KMS-11 (cell line): ENCODE data around the gene TOMM22.

Source experiments
- H2AFZ ChIP-seq: fragments of 200-600 bp; sonication (generic); 2 replicates; pipeline ENCODE4 v1.6.1; 2016; ENCODE audit warnings: antibody characterized with exemption, mixed run types, low read depth
- H3K27ac ChIP-seq: fragments of 200-600 bp; sonication (generic); 2 replicates; pipeline ENCODE4 v1.6.1; 2016; ENCODE audit warnings: mild to moderate bottlenecking, mixed run types
- H3K27me3 ChIP-seq: fragments of 200-600 bp; sonication (generic); 2 replicates; pipeline ENCODE4 v1.6.1; 2017; ENCODE audit warnings: mild to moderate bottlenecking, low read depth, mixed run types, moderate library complexity; ENCODE audit not compliant: insufficient read depth
- H3K36me3 ChIP-seq: fragments of 200-600 bp; sonication (generic); 2 replicates; pipeline ENCODE4 v1.6.1; 2017; ENCODE audit warnings: mild to moderate bottlenecking, mixed run types; ENCODE audit not compliant: insufficient read depth
- H3K4me1 ChIP-seq: fragments of 200-600 bp; sonication (generic); 2 replicates; pipeline ENCODE4 v1.6.1; 2016; ENCODE audit warnings: mild to moderate bottlenecking, low read depth, mixed run types; ENCODE audit not compliant: poor library complexity, severe bottlenecking
- H3K4me2 ChIP-seq: fragments of 200-600 bp; sonication (generic); 2 replicates; pipeline ENCODE4 v1.7.0; 2016; ENCODE audit warnings: mild to moderate bottlenecking, mixed run types
- H3K4me3 ChIP-seq: fragments of 200-600 bp; sonication (generic); IDR thresholded peaks from 2 replicates; pipeline ENCODE4 v1.6.1; 2017; ENCODE audit warnings: low read depth, low read length, mixed read lengths; ENCODE audit not compliant: insufficient read depth
- H3K79me2 ChIP-seq: fragments of 200-600 bp; sonication (generic); 2 replicates; pipeline ENCODE4 v1.6.1; 2016; ENCODE audit warnings: low read depth, mixed run types; ENCODE audit not compliant: insufficient read depth
- H3K9ac ChIP-seq: fragments of 200-600 bp; sonication (generic); 2 replicates; pipeline ENCODE4 v1.6.1; 2016; ENCODE audit warnings: mild to moderate bottlenecking, mixed run types
- H4K20me1 ChIP-seq: fragments of 200-600 bp; sonication (generic); 2 replicates; pipeline ENCODE4 v1.6.1; 2016; ENCODE audit warnings: mild to moderate bottlenecking, mixed run types; ENCODE audit not compliant: insufficient read depth
- TF ChIP-seq, protein P1 (sequence below): fragments of 200-600 bp; sonication (generic); conservative IDR thresholded peaks from 2 replicates; pipeline ENCODE4 v1.6.1; 2017; ENCODE audit warnings: low read depth, mild to moderate bottlenecking, antibody characterized with exemption, low read length, moderate library complexity, mixed read lengths

The TOMM22 gene

DNA sequence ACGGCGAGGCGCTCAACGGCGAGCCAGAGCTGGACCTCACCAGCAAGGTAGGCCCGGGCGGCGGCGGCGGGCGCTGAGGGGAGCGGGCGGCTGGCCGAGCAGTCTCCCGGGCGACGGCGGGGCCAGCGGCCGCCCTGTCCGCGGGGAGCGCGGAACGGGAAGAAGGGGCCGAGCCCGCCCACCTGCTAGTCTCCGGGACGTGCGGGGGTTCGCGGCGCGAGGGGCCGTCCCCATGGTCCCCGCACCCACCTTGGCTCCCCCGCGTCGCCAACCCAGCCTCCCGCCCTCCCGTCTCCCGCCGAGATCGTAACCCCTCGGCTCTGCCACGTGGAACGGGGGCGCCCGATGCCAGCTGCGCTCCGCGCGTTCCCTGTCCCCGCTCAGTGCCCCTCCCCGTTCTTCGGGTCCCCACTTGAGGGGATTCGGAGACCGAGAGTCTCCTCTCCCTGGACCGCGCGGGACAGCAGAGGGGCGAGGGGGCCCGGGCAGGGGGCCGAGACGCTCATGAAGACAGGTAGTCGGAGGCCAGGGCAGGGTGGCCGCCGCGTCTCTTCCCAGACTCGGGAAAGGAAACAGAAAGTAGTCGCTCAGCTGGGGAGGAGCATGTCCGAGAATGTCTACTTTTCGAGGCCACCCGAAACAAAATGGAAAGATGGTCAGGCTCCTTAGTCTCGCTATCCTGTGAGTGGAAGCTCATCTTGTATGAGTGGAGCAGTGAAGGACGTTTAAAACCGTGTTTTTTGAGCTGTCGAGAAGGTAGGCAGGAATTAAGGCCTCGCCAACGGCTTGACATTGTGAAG is 24.5 kb downstream of the TOMM22 start:
- Histone ChIP-seq H3K27me3 (no peaks in the 10 kb centered on the region), H3K4me1 (peaks cover 36% of the 10 kb centered on the region), H3K79me2 (peaks cover 52% of the 10 kb centered on the region), H2AFZ (0 out of 2 replicates have a peak overlapping the region, but pooled peaks have one; percentile 7), H3K9ac (peak overlapping the region; percentile 88), H3K4me2 (peak overlapping the region; percentile 82), H3K4me3 (peak overlapping the region; percentile 48), H4K20me1 (peaks cover 4% of the 10 kb centered on the region), H3K27ac (peak overlapping the region; percentile 75), H3K36me3 (0 out of 2 replicates have a peak, but pooled peaks cover 3% of the 10 kb centered on the region)
- TF ChIP-seq, protein P1, sequence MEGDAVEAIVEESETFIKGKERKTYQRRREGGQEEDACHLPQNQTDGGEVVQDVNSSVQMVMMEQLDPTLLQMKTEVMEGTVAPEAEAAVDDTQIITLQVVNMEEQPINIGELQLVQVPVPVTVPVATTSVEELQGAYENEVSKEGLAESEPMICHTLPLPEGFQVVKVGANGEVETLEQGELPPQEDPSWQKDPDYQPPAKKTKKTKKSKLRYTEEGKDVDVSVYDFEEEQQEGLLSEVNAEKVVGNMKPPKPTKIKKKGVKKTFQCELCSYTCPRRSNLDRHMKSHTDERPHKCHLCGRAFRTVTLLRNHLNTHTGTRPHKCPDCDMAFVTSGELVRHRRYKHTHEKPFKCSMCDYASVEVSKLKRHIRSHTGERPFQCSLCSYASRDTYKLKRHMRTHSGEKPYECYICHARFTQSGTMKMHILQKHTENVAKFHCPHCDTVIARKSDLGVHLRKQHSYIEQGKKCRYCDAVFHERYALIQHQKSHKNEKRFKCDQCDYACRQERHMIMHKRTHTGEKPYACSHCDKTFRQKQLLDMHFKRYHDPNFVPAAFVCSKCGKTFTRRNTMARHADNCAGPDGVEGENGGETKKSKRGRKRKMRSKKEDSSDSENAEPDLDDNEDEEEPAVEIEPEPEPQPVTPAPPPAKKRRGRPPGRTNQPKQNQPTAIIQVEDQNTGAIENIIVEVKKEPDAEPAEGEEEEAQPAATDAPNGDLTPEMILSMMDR: no peak

DNA sequence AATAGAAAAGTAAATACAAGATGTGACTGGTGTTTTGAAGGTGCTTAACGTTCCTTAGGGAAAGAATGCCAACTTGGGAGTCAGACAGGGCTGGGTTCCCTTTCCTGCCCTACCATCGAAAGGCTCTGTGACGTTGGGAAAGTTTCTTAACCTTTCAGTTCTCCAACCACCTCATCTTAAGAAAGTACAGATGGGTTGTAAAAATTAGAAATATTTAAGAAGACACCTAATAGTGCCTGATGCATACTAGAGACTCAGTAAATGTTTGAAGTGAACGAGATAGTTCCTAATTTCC is 25.1 kb downstream of the TOMM22 start:
- peak overlapping the region; percentile 88 for H3K9ac ChIP-seq
- H3K79me2 ChIP-seq: peaks cover 56% of the 10 kb centered on the region
- H3K4me3 ChIP-seq: peak overlapping the region; percentile 48
- peaks cover 31% of the 10 kb centered on the region for H3K4me1 ChIP-seq
- H3K27ac ChIP-seq: peak overlapping the region; percentile 75; the same call in 1 of the 2 replicates
- no peak overlapping the region for H2AFZ ChIP-seq
- H4K20me1 ChIP-seq: peaks cover 8% of the 10 kb centered on the region
- TF ChIP-seq, protein P1: no peak
- H3K4me2 ChIP-seq: peak overlapping the region; percentile 82
- no peaks in the 10 kb centered on the region for H3K27me3 ChIP-seq
- 0 out of 2 replicates have a peak, but pooled peaks cover 3% of the 10 kb centered on the region for H3K36me3 ChIP-seq

DNA sequence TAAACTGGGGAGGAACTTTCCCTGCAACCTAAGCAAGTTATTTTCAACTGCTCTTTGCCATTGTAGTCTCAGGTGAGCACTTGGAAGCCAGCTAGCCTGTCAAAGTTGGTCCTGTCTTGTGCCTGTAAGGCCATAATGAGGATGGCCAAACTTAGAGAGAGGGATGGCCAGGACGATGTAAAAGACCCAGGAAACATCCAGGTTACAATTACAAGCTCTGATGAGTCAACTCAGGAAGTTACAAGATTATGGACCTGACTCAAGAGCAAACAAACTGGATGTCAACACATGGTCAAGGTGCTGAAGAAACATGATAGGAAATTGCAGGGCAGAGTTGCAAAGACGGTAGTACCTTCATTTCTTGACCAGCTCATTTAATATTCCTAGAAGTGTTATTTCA is 25.6 kb downstream of the TOMM22 start:
- Histone ChIP-seq H3K27me3 (no peaks in the 10 kb centered on the region), H3K9ac (peak overlapping the region; percentile 88; the same call in 1 of the 2 replicates), H2AFZ (no peak overlapping the region), H3K27ac (peak overlapping the region; percentile 75; the same call in 1 of the 2 replicates), H3K4me1 (peaks cover 30% of the 10 kb centered on the region), H4K20me1 (peaks cover 8% of the 10 kb centered on the region), H3K4me3 (peak overlapping the region; percentile 48), H3K4me2 (peak overlapping the region; percentile 82), H3K36me3 (0 out of 2 replicates have a peak, but pooled peaks cover 3% of the 10 kb centered on the region), H3K79me2 (peaks cover 61% of the 10 kb centered on the region)
- TF ChIP-seq, protein P1: no peak

DNA sequence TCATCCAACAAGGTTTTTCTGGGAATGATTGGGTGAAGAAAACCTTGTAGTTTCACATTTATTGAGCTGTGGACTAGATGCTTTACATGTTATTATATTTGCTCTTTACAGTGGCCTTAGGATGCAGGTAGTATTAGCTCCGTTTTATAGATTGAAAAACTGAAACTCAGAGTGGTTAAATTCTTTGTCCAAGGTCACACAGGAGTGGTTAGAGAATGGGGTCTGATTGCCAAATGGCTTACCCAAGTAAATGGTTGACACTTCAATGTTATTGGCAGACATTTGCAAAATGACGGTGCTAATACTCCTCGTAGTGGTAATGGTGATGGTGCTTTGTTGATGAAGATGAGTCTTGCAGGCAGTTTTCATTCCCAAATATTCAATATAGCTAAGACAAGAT is 26.2 kb downstream of the TOMM22 start:
- Histone ChIP-seq H2AFZ (no peak overlapping the region), H3K4me2 (peak overlapping the region; percentile 82), H3K4me1 (peaks cover 30% of the 10 kb centered on the region), H3K79me2 (peaks cover 66% of the 10 kb centered on the region), H3K9ac (no peak overlapping the region), H4K20me1 (peaks cover 8% of the 10 kb centered on the region), H3K27ac (no peak overlapping the region), H3K4me3 (no peak overlapping the region), H3K36me3 (0 out of 2 replicates have a peak, but pooled peaks cover 3% of the 10 kb centered on the region), H3K27me3 (no peaks in the 10 kb centered on the region)
- TF ChIP-seq, protein P1: no peak
